Endothelial cell (in vitro differentiated cells): ENCODE results near the gene CDH24. TPM values are rescaled to one million over a fixed set of nuclear protein-coding genes. Genes with fewer than 3 reads are reported as not detected.

Source experiments
- DNase-seq: peaks from one replicate; pipeline ENCODE4 v3.0.0; 2021; ENCODE audit warnings: low spot score
- H3K27ac Mint-ChIP-seq: one replicate; pipeline ENCODE4 v1.8.0; 2021; ENCODE audit warnings: mixed read lengths, inconsistent platforms; ENCODE audit not compliant: unreplicated experiment
- H3K27me3 Mint-ChIP-seq: one replicate; pipeline ENCODE4 v1.8.0; 2021; ENCODE audit warnings: mild to moderate bottlenecking, moderate library complexity, mixed read lengths, inconsistent platforms; ENCODE audit not compliant: unreplicated experiment
- H3K36me3 Mint-ChIP-seq: one replicate; pipeline ENCODE4 v1.8.0; 2021; ENCODE audit warnings: mild to moderate bottlenecking, low read depth, mixed read lengths, inconsistent platforms; ENCODE audit not compliant: unreplicated experiment
- H3K4me1 Mint-ChIP-seq: one replicate; pipeline ENCODE4 v1.8.0; 2021; ENCODE audit warnings: mild to moderate bottlenecking, mixed read lengths, inconsistent platforms; ENCODE audit not compliant: unreplicated experiment
- H3K4me3 Mint-ChIP-seq: one replicate; pipeline ENCODE4 v1.8.0; 2021; ENCODE audit warnings: mild to moderate bottlenecking, mixed read lengths, inconsistent platforms; ENCODE audit not compliant: unreplicated experiment
- H3K9me3 Mint-ChIP-seq: one replicate; pipeline ENCODE4 v1.8.0; 2021; ENCODE audit warnings: mixed read lengths, inconsistent platforms; ENCODE audit not compliant: unreplicated experiment
- total RNA-seq: library from RNA; stranded (reverse); fragmentation: NEBNext Ultra II Directional; extraction: Animal tissue kit (Norgen Biotek cat#: 25700); gene quantifications from one replicate; pipeline ENCODE4 v1.2.1, GENCODE V29; 2021; ENCODE audit not compliant: unreplicated experiment
- TF ChIP-seq, protein P1 (sequence below): fragments of 200-600 bp; sonication (generic); IDR thresholded peaks from one replicate; pipeline ENCODE4 v1.5.0; 2021; ENCODE audit warnings: antibody characterized with exemption; ENCODE audit not compliant: unreplicated experiment

Gene CDH24
- total RNA-seq, 1 donor from 2014 or later: 13.6 TPM

- no peak overlapping the region for H3K4me3 Mint-ChIP-seq
Observed at GRCh38 chr14:23099212-23099861, 42.0 kb upstream of the CDH24 start.

GRCh38 chr14:23097786-23098185, 40.5 kb upstream of the CDH24 start:
- Mint-ChIP-seq H3K36me3 (peaks cover 17% of the 10 kb centered on the region), H3K4me3 (no peak overlapping the region), H3K4me1 (peaks cover 28% of the 10 kb centered on the region)

More at GRCh38 chr14:23099212-23099861, 42.0 kb upstream of the CDH24 start:
- no peak for DNase-seq
- TF ChIP-seq, protein P1, sequence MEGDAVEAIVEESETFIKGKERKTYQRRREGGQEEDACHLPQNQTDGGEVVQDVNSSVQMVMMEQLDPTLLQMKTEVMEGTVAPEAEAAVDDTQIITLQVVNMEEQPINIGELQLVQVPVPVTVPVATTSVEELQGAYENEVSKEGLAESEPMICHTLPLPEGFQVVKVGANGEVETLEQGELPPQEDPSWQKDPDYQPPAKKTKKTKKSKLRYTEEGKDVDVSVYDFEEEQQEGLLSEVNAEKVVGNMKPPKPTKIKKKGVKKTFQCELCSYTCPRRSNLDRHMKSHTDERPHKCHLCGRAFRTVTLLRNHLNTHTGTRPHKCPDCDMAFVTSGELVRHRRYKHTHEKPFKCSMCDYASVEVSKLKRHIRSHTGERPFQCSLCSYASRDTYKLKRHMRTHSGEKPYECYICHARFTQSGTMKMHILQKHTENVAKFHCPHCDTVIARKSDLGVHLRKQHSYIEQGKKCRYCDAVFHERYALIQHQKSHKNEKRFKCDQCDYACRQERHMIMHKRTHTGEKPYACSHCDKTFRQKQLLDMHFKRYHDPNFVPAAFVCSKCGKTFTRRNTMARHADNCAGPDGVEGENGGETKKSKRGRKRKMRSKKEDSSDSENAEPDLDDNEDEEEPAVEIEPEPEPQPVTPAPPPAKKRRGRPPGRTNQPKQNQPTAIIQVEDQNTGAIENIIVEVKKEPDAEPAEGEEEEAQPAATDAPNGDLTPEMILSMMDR: no peak
- no peak overlapping the region for H3K27ac Mint-ChIP-seq
- peaks cover 32% of the 10 kb centered on the region for H3K4me1 Mint-ChIP-seq
- H3K27me3 Mint-ChIP-seq: peaks cover 9% of the 10 kb centered on the region
- peaks cover 17% of the 10 kb centered on the region for H3K36me3 Mint-ChIP-seq
- no peaks in the 10 kb centered on the region for H3K9me3 Mint-ChIP-seq

GRCh38 chr14:23095196-23096108, 38.1 kb upstream of the CDH24 start, which contains the start of gene C14orf119:
Gene C14orf119 (plus strand): TSS chr14:23095505. CDS start chr14:23097659, 2,154 bp downstream.
- peaks cover 26% of the 10 kb centered on the region for H3K4me1 Mint-ChIP-seq
- H3K27me3 Mint-ChIP-seq: peaks cover 3% of the 10 kb centered on the region
- H3K9me3 Mint-ChIP-seq: no peaks in the 10 kb centered on the region
- DNase-seq: peak; percentile 99
- TF ChIP-seq, protein P1: no peak
- H3K4me3 Mint-ChIP-seq: no peak within 1 kb of the TSS
- no peak within 1 kb of the TSS for H3K27ac Mint-ChIP-seq
- H3K36me3 Mint-ChIP-seq: peaks cover 20% of the 10 kb centered on the region

More at GRCh38 chr14:23097786-23098185, 40.5 kb upstream of the CDH24 start:
- DNase-seq: no peak
- Mint-ChIP-seq H3K9me3 (no peaks in the 10 kb centered on the region), H3K27ac (no peak overlapping the region), H3K27me3 (peaks cover 4% of the 10 kb centered on the region)
- TF ChIP-seq, protein P1: no peak

GRCh38 chr14:23094666-23095195, 37.4 kb upstream of the CDH24 start, which contains the start of gene ACIN1:
Gene ACIN1 (minus strand): TSS chr14:23095136. CDS start chr14:23095112, 24 bp downstream.
- Mint-ChIP-seq H3K4me3 (no peak within 1 kb of the TSS), H3K9me3 (no peaks in the 10 kb centered on the region), H3K27ac (no peak within 1 kb of the TSS), H3K27me3 (peaks cover 3% of the 10 kb centered on the region), H3K36me3 (peaks cover 27% of the 10 kb centered on the region), H3K4me1 (peaks cover 34% of the 10 kb centered on the region)
- no peak for DNase-seq
- TF ChIP-seq, protein P1: no peak
